HG03571 (cell line): Measurements from ENCODE around the gene UBE2K.
"Not testable (repeated sequence)": the region's sequence is repeated elsewhere in the genome, so short reads cannot be mapped to it uniquely, and the experiment has no call there.

ENCODE experiments used
- ATAC-seq: cut with Tn5 transposase; IDR thresholded peaks from one replicate; pipeline ENCODE4 v1.9.1; 2021; ENCODE audit not compliant: unreplicated experiment

UBE2K gene

GRCh38 chr4:39792529-39792928 is 94.6 kb downstream of the UBE2K start:
- ATAC-seq: no peak

GRCh38 chr4:39792976-39793375 is 95.0 kb downstream of the UBE2K start:
- ATAC-seq: not testable (repeated sequence)

GRCh38 chr4:39802005-39802404 is 104.1 kb downstream of the UBE2K start:
- no peak for ATAC-seq

GRCh38 chr4:39808231-39808749 is 110.4 kb downstream of the UBE2K start:
- no peak for ATAC-seq

GRCh38 chr4:39812500-39812899 is 114.6 kb downstream of the UBE2K start:
- ATAC-seq: no peak

- not testable (repeated sequence) for ATAC-seq
Observed at GRCh38 chr4:39813033-39813432, 115.1 kb downstream of the UBE2K start.

GRCh38 chr4:39813761-39814160 is 115.8 kb downstream of the UBE2K start:
- ATAC-seq: not testable (repeated sequence)

- no peak for ATAC-seq
Observed at GRCh38 chr4:39814403-39815185, 116.7 kb downstream of the UBE2K start.

- no peak for ATAC-seq
Observed at GRCh38 chr4:39818646-39819045, 120.7 kb downstream of the UBE2K start.

- ATAC-seq: no peak
Observed at GRCh38 chr4:39820186-39820585, 122.2 kb downstream of the UBE2K start.

- no peak for ATAC-seq
Observed at GRCh38 chr4:39821951-39822350, 124.0 kb downstream of the UBE2K start.

GRCh38 chr4:39822662-39823061 is 124.7 kb downstream of the UBE2K start:
- ATAC-seq: no peak

- ATAC-seq: no peak
Observed at GRCh38 chr4:39823191-39823590, 125.3 kb downstream of the UBE2K start.

- peak; percentile 42 for ATAC-seq
Observed at GRCh38 chr4:39825090-39825489, 127.2 kb downstream of the UBE2K start.

- no peak for ATAC-seq
Observed at GRCh38 chr4:39825741-39826231, 127.8 kb downstream of the UBE2K start.
